ENCODE measurements around the gene ZNF407.

GRCh38 chr18:74825460-74825859, 227.8 kb downstream of the ZNF407 start:
- TF ChIP-seq POLR2AphosphoS5 (IDR thresholded peaks at IDR 0.05) (no peak), CTCF (IDR thresholded peaks at IDR 0.05 in 8 of 11, conservative IDR thresholded peaks at IDR 0.05 in 3 of 11) (no peak)
